C4-2B (cell line): ENCODE measurements around the gene TCN2.
"Not testable (repeated sequence)": the region's sequence is repeated elsewhere in the genome, so short reads cannot be mapped to it uniquely, and the experiment has no call there.

Source experiments
- H3K27ac ChIP-seq: fragments of 450-650 bp; 2 replicates; pipeline ENCODE4 v1.5.1; 2017
- ZFX ChIP-seq: fragments of 450-650 bp; IDR thresholded peaks from 2 replicates; pipeline ENCODE4 v1.6.1; 2017
- TF ChIP-seq, protein P1 (sequence below): fragments of 450-650 bp; conservative IDR thresholded peaks from 2 replicates; pipeline ENCODE4 v1.5.1; 2017; ENCODE audit warnings: mild to moderate bottlenecking

TCN2 gene

DNA sequence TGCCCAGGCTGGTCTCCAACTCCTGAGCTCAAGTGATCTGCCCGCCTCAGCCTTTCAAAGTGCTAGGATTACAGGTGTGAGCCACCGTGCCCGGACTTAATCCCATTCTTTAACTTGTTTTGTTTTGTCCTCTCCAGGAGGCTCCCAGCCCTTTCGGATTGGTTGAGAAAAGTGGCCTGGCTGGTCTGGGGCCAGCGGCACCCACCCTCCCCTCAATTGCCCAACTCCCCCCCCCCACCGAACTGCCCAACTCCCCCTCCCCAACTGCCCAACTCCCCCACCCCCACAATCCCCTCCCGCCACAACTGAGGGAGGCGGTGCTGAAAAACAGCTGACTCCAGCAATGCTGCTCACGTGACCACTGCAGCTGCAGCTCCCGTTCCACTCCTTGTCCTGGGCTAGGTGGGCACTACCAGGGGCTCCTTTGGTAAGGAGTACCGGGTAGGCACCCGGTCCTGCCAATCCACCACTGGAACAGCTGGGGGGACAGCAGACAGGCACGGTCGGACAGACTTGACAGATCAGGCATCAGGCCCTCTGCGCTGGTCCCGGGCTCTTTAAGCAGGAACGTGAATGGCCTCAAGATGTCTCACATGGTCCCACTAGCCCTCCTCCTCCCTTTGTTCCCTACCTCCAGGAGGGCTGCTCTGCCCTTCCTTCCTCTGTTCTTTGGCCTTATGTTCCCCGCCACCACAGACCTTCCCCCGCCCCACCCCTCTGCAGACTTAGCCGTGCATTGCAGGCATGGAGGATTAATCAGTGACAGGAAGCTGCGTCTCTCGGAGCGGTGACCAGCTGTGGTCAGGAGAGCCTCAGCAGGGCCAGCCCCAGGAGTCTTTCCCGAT is at the start of gene TCN2:
TSS of gene TCN2 (plus strand) at position 720 of the 845 bp plus-strand sequence. CDS start 158 bp downstream, outside the sequence.
- H3K27ac ChIP-seq = no peak within 1 kb of the TSS
- TF ChIP-seq ZFX = no peak
- TF ChIP-seq, protein P1, sequence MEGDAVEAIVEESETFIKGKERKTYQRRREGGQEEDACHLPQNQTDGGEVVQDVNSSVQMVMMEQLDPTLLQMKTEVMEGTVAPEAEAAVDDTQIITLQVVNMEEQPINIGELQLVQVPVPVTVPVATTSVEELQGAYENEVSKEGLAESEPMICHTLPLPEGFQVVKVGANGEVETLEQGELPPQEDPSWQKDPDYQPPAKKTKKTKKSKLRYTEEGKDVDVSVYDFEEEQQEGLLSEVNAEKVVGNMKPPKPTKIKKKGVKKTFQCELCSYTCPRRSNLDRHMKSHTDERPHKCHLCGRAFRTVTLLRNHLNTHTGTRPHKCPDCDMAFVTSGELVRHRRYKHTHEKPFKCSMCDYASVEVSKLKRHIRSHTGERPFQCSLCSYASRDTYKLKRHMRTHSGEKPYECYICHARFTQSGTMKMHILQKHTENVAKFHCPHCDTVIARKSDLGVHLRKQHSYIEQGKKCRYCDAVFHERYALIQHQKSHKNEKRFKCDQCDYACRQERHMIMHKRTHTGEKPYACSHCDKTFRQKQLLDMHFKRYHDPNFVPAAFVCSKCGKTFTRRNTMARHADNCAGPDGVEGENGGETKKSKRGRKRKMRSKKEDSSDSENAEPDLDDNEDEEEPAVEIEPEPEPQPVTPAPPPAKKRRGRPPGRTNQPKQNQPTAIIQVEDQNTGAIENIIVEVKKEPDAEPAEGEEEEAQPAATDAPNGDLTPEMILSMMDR = no peak

DNA sequence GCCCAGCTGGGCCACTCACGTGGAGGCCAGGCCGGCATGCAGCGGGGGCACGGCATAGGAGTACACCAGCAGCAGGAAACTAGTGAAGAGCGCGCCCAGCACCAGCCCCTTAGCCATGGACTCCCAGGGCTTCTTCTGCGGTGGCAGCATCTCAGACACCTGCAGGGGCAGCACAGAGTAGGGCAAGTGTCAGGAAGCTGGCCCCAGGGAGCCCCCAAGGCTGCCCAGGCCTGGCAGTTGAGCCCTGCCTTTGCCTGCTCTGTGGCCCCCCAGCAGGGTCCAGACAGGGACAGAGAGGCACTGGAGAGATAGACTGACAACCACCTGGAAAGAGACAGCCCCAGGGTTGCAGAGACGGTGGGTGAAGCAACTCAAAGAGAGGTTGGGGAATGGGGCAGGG is 49.7 kb upstream of the TCN2 start:
- no peak for TF ChIP-seq ZFX
- TF ChIP-seq, protein P1 = no peak
- H3K27ac ChIP-seq = no peak overlapping the region

DNA sequence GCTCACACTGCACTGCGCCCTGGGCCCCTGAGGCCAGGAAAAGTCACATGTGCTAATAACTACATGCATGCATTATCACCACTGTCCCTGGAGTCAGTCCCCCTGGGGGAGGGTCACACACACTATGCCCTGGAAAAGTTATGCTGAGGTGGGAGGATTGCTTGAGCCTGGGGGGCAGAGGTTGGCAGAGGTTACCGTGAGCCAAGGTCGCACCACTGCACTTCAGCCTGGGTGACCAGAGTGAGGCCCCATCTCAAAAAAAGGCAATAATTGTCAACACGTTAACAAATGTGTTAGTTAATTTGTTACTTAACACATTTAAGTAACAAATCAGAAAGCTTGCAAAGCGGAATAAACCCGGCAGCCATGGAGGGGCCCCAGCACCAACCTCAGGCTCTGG is 47.1 kb upstream of the TCN2 start:
- no peak overlapping the region for H3K27ac ChIP-seq
- TF ChIP-seq, protein P1 = no peak
- TF ChIP-seq ZFX = no peak

DNA sequence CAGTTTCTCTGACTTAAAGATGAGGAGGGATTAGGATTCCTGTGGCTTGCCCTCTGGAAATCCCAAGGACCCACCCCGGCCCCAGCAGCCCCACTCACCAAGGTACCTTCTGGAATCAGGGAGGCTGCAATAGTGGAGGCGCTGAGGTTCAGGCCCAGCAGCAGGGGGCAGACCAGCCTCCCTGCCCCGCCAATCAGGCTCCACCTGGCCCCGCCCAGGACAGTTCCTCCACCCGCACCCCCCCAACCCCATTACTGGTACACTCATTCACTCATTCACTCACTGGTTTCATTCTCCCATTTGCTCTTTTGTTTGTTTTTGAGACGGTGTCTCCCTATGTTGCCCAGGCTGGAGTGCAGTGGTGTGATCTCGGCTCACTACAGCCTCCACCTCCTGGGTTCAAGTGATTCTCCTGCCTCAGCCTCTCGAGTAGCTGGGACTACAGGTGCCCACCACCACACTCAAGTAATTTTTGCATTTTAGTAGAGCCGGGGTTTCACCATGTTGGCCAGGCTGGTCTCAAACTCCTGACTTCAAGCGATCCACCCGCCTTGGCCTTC is 46.3 kb upstream of the TCN2 start:
- not testable (repeated sequence) for H3K27ac ChIP-seq

DNA sequence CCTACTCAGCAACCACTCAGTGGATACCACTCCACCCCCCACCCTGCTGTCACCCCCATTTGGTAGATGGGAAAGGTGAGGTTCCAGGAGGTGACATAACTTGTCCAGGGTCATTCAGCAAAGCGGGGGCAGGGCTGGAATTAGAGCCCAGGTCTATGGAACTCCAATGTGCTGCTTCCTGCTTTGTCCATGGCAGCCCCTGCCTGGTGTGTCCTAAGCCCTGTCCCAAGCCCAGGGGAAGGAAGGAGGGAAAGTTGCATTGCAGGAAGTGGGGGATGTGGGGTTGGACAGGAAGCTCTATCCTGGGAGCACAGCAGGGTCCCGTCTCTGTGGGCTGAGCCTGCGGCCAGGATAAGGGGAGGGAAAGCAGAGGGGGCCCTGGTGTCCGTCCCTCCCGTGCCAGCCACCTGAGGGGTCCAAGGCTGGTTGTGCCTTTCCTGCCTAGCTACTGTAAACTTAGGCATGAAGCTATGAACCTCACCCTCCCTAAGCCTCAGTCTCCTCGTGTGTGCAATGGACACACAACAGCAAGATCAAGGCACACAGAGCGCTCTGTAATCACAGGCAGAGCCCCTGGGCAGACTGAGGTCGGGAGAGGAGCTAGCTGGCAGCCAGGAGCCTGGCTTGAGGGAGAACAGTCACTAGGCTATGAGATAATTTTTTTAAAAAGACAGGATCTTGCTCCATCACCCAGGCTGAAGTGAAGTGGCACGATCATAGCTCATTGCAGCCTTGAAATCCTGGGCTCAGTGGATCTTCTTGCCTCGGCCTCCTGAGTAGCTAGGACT is 45.4 kb upstream of the TCN2 start:
- no peak for TF ChIP-seq ZFX
- TF ChIP-seq, protein P1 = no peak
- H3K27ac ChIP-seq = no peak overlapping the region

DNA sequence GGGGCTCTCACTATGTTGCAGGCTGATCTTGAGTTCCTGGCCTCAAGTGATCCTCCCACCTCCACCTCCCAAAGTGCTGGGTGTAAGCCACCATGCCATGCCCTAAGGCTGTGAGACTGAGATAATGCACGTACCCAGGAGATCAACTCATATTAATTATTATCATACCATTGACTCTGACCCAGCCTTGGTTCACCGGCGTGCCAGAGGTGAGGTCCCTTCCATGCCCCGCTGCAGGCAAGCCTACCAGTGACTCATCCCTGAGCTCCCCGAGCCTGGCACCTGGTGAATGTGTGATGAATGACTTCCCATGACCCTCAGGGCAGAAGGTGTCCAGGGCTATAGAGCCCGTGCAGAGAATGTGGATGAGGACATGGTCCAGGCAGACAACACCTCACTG is 44.6 kb upstream of the TCN2 start:
- TF ChIP-seq ZFX = no peak
- TF ChIP-seq, protein P1 = no peak
- no peak overlapping the region for H3K27ac ChIP-seq

DNA sequence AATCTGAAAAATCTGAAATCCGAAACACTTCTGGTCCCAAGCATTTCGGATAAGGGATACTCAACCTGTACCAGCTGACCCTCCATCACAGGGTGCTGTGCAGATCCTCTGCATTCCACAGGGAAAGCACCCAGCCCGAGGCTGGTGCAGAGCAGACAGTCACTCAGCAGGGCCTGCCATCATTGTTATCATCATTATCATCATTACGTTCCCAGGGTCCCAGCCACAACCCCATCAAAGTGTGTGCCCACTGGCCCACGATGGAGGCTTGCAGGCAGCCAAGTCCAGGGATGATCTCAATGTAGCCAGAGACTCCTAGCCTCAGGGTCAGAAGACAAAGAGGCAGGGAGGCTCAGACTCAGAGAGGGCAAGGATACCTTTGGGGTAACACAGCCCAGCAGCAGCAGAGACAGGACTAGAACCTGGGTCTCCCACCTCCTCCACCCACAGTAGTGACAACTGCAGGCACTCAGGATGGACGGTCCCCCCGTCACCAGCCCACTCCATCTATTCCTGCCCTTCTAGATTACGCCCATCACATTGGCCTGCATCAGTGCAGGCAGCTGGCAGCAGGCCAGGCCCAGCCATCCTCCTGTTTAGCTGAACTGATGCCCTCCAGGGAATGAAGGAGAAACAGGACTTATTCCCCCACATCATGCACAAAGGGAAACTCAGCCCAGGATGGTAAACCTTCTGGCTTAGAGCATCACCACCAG is 42.8 kb upstream of the TCN2 start:
- TF ChIP-seq ZFX = no peak
- TF ChIP-seq, protein P1 = no peak

More for the DNA sequence above, 42.8 kb upstream of the TCN2 start:
- no peak overlapping the region for H3K27ac ChIP-seq
